ENCODE measurements around the gene HOXB2. TPM values are rescaled to one million over a fixed set of nuclear protein-coding genes. Genes with fewer than 3 reads are reported as not detected.

HOXB2 gene
- total and polyA plus RNA-seq, 2 donors (not counting 1 experiment from before 2014, with no cell fraction given) = 6.1 to 9.2 TPM

GRCh38 chr17:48575673-48576478, 31.0 kb upstream of the HOXB2 start:
- ATAC-seq (ENCODE audit: low read depth) (no peak), DNase-seq (peak; percentile 24)
- no peak for TF ChIP-seq CTCF (IDR thresholded peaks at IDR 0.05)
- TF ChIP-seq EZH2 (IDR thresholded peaks at IDR 0.05; ENCODE audit: borderline replicate concordance, insufficient read depth, low read depth, low read length, poor library complexity, severe bottlenecking) = no peak
- ChIA-PET CTCF (no interaction called here), POLR2A (no interaction called here)
- Mint-ChIP-seq H3K9me3 (ENCODE audit: insufficient read depth) (no peaks in the 10 kb centered on the region), H3K27me3 (peaks cover 30% of the 10 kb centered on the region), H3K4me3 (peak overlapping the region; percentile 71), H3K4me1 (peaks cover 33% of the 10 kb centered on the region), H3K27ac (no peak overlapping the region)
- Histone ChIP-seq H3K27ac (ENCODE audit: low read length in 2 of 2) (no peak overlapping the region), H3K79me2 (ENCODE audit: control insufficient read depth, insufficient read depth, low read length) (no peaks in the 10 kb centered on the region), H3K9ac (ENCODE audit: low read length) (no peak overlapping the region), H3K9me3 (ENCODE audit: control extremely low read depth in 1 of 3, control insufficient read depth in 2 of 3, insufficient read depth in 1 of 3, low read length in 2 of 3) (peaks cover 0 to 15% (median 0%) of the 10 kb centered on the region in 3 donors), H3K4me2 (replicated peaks; ENCODE audit: low read depth, low read length, poor library complexity, severe bottlenecking) (peak overlapping the region; percentile 96), H2AFZ (ENCODE audit: insufficient read depth, low read depth, low read length, poor library complexity, severe bottlenecking) (no peak overlapping the region), H3K36me3 (replicated peaks in 1 of 2; ENCODE audit: control extremely low read depth in 1 of 2, control insufficient read depth in 1 of 2, extremely low read depth in 1 of 2, insufficient read depth in 2 of 2, low read length in 1 of 2) (no peaks in the 10 kb centered on the region), H3K27me3 (replicated peaks in 1 of 4; ENCODE audit: control extremely low read depth in 1 of 4, control insufficient read depth in 3 of 4, insufficient read depth in 4 of 4, low read length in 3 of 4) (peaks cover 0 to 44% (median 26%) of the 10 kb centered on the region in 4 experiments), H3K4me3 (ENCODE audit: control extremely low read depth in 1 of 5, extremely low read depth in 1 of 5, insufficient read depth in 1 of 5, low read depth in 2 of 5, low read length in 4 of 5) (no peak overlapping the region), H3K4me1 (ENCODE audit: control insufficient read depth in 2 of 2, insufficient read depth in 2 of 2, low read length in 2 of 2) (peaks cover 33 to 34% of the 10 kb centered on the region in 2 donors), H4K20me1 (ENCODE audit: control insufficient read depth, insufficient read depth, low read length, poor library complexity, severe bottlenecking) (no peaks in the 10 kb centered on the region)
- intact Hi-C loops (cut with micrococcal nuclease) = loop anchor here (5.0 kb wide), 1 partner anchor 36 kb away; the partner anchor contains the start of gene HOXB7
- WGBS (ENCODE audit: insufficient coverage) = 68% methylated on average over 17 of the region's 22 CpGs

DNA sequence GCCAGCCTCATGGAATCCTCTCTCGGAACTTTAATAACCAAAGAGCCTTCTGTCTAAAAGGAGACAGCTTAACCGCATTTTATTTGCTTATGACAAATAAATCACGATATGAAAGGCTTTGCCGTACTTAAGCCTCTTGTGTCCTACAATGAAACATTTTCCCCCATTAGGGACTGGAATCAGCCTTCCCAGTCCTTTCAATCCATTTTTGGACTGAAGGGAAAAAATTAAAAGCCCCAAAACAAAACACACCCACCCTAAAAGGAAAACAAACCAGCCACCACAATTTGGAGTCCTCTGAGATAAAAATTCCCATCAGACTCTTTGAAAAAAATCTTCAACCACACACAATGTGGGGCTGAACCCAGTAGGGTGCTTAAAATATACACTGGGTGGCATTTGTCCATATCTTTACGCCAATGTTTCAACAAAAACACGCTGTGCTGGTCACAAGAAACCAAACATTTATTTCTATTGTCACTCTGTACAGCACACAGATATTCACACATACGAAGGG, 30.2 kb upstream of the HOXB2 start:
- H3K4me3 ChIP-seq (ENCODE audit: control extremely low read depth in 1 of 5, extremely low read depth in 1 of 5, insufficient read depth in 1 of 5, low read depth in 2 of 5, low read length in 4 of 5) = no peak overlapping the region
- no peak overlapping the region for H3K9ac ChIP-seq (ENCODE audit: low read length)
- H3K9me3 Mint-ChIP-seq (ENCODE audit: insufficient read depth) = no peaks in the 10 kb centered on the region
- H3K27me3 ChIP-seq (replicated peaks in 1 of 4; ENCODE audit: control extremely low read depth in 1 of 4, control insufficient read depth in 3 of 4, insufficient read depth in 4 of 4, low read length in 3 of 4) = peaks cover 0 to 43% (median 20%) of the 10 kb centered on the region in 4 experiments
- no peaks in the 10 kb centered on the region for H3K79me2 ChIP-seq (ENCODE audit: control insufficient read depth, insufficient read depth, low read length)
- no peak overlapping the region for H3K4me3 Mint-ChIP-seq
- 83% methylated on average over 5 of the region's 7 CpGs for WGBS (ENCODE audit: insufficient coverage)
- DNase-seq (no peak), ATAC-seq (ENCODE audit: low read depth) (no peak)
- H3K9me3 ChIP-seq (ENCODE audit: control extremely low read depth in 1 of 3, control insufficient read depth in 2 of 3, insufficient read depth in 1 of 3, low read length in 2 of 3) = peaks cover 0 to 18% (median 0%) of the 10 kb centered on the region in 3 donors
- intact Hi-C loops (cut with micrococcal nuclease) = loop anchor here (5.0 kb wide), 1 partner anchor 37 kb away; the partner anchor contains the start of gene HOXB7
- peaks cover 27 to 30% of the 10 kb centered on the region in 2 donors for H3K4me1 ChIP-seq (ENCODE audit: control insufficient read depth in 2 of 2, insufficient read depth in 2 of 2, low read length in 2 of 2)
- TF ChIP-seq EZH2 (IDR thresholded peaks at IDR 0.05; ENCODE audit: borderline replicate concordance, insufficient read depth, low read depth, low read length, poor library complexity, severe bottlenecking) = no peak
- no peak for TF ChIP-seq CTCF (IDR thresholded peaks at IDR 0.05)
- peaks cover 22% of the 10 kb centered on the region for H3K27me3 Mint-ChIP-seq
- POLR2A ChIA-PET = no interaction called here
- H3K36me3 ChIP-seq (replicated peaks in 1 of 2; ENCODE audit: control extremely low read depth in 1 of 2, control insufficient read depth in 1 of 2, extremely low read depth in 1 of 2, insufficient read depth in 2 of 2, low read length in 1 of 2) = no peaks in the 10 kb centered on the region
- no peak overlapping the region for H3K27ac ChIP-seq (ENCODE audit: low read length in 2 of 2)
- H3K4me2 ChIP-seq (replicated peaks; ENCODE audit: low read depth, low read length, poor library complexity, severe bottlenecking) = no peak overlapping the region
- no peak overlapping the region for H2AFZ ChIP-seq (ENCODE audit: insufficient read depth, low read depth, low read length, poor library complexity, severe bottlenecking)
- H3K4me1 Mint-ChIP-seq = peaks cover 31% of the 10 kb centered on the region
- CTCF ChIA-PET = interaction anchor here (1.2 kb wide), 1 partner anchor 225 kb away, joined by 3 read pairs; no protein-coding TSS in a partner anchor
- H3K27ac Mint-ChIP-seq = no peak overlapping the region
- no peaks in the 10 kb centered on the region for H4K20me1 ChIP-seq (ENCODE audit: control insufficient read depth, insufficient read depth, low read length, poor library complexity, severe bottlenecking)
